Panc1 (cell line): ENCODE measurements around the gene CPT2.

Source experiments
- SIN3A ChIP-seq: IDR thresholded peaks from 2 replicates; pipeline ENCODE4 v1.6.1; 2012; ENCODE audit warnings: low read depth, mild to moderate bottlenecking, low read length, moderate library complexity, borderline replicate concordance; ENCODE audit not compliant: insufficient read depth
- TF ChIP-seq, protein P1 (sequence below), 2 experiments: IDR thresholded peaks; 2 replicates each; pipeline ENCODE4 v1.6.1; 2011 to 2012; ENCODE audit warnings: low read depth in 2 of 2, control low read depth in 1 of 2, low read length in 1 of 2, mild to moderate bottlenecking in 1 of 2, moderate library complexity in 1 of 2; ENCODE audit not compliant: insufficient read depth in 1 of 2

DNA sequence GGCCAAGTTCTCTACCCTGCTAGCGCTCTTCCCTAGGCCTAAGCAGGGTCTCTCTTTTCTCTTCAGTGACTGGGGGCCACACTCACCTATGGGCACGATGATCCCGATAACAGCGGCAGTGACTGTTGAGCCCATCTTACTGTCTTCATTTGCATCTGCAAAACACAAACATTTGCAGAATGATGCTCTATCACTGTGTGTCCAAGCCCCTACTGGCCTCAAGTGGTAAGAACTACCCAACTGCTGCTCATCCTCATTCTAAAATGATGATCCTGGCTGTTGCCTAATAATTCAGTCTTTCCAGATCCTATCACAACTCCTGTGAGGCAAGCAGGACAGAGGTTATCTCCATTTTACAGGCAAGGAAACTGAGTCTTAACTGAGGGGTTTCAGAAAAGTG lies 58.4 kb downstream of the CPT2 start:
- TF ChIP-seq SIN3A: no peak
- TF ChIP-seq, protein P1, sequence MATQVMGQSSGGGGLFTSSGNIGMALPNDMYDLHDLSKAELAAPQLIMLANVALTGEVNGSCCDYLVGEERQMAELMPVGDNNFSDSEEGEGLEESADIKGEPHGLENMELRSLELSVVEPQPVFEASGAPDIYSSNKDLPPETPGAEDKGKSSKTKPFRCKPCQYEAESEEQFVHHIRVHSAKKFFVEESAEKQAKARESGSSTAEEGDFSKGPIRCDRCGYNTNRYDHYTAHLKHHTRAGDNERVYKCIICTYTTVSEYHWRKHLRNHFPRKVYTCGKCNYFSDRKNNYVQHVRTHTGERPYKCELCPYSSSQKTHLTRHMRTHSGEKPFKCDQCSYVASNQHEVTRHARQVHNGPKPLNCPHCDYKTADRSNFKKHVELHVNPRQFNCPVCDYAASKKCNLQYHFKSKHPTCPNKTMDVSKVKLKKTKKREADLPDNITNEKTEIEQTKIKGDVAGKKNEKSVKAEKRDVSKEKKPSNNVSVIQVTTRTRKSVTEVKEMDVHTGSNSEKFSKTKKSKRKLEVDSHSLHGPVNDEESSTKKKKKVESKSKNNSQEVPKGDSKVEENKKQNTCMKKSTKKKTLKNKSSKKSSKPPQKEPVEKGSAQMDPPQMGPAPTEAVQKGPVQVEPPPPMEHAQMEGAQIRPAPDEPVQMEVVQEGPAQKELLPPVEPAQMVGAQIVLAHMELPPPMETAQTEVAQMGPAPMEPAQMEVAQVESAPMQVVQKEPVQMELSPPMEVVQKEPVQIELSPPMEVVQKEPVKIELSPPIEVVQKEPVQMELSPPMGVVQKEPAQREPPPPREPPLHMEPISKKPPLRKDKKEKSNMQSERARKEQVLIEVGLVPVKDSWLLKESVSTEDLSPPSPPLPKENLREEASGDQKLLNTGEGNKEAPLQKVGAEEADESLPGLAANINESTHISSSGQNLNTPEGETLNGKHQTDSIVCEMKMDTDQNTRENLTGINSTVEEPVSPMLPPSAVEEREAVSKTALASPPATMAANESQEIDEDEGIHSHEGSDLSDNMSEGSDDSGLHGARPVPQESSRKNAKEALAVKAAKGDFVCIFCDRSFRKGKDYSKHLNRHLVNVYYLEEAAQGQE (IDR thresholded peaks at IDR 0.05; ENCODE audit: insufficient read depth in 1 of 2, low read depth in 2 of 2, low read length in 1 of 2): no peak
